ENCODE results near the gene ANKRD1. TPM values are rescaled to one million over a fixed set of nuclear protein-coding genes. Genes with fewer than 3 reads are reported as not detected.

ANKRD1 gene
- total RNA-seq, 1 donor = 52.1 TPM

GRCh38 chr10:90968328-90969081 lies 47.6 kb upstream of the ANKRD1 start:
- Histone ChIP-seq H3K9me3 (ENCODE audit: low read depth, low read length) (no peaks in the 10 kb centered on the region), H3K27me3 (ENCODE audit: insufficient read depth, low read length) (no peaks in the 10 kb centered on the region), H3K27ac (ENCODE audit: low read depth, low read length) (peak overlapping the region; percentile 73), H3K79me2 (ENCODE audit: insufficient read depth, low read length) (no peaks in the 10 kb centered on the region), H2AFZ (ENCODE audit: low read length) (no peak overlapping the region), H3K4me3 (ENCODE audit: insufficient read depth, low read length) (no peak overlapping the region), H3K36me3 (ENCODE audit: insufficient read depth, low read length) (no peaks in the 10 kb centered on the region), H3K4me2 (ENCODE audit: insufficient read depth, low read length) (peak overlapping the region; percentile 55), H3K4me1 (ENCODE audit: insufficient read depth, low read length) (peaks cover 41% of the 10 kb centered on the region), H4K20me1 (ENCODE audit: insufficient read depth, low read length) (no peaks in the 10 kb centered on the region)
- no peak for TF ChIP-seq CTCF (IDR thresholded peaks at IDR 0.05; ENCODE audit: extremely low read depth, low read depth, low read length)
- DNase-seq (ENCODE audit: insufficient read length, low spot score, missing footprints) = peak; percentile 82

DNA sequence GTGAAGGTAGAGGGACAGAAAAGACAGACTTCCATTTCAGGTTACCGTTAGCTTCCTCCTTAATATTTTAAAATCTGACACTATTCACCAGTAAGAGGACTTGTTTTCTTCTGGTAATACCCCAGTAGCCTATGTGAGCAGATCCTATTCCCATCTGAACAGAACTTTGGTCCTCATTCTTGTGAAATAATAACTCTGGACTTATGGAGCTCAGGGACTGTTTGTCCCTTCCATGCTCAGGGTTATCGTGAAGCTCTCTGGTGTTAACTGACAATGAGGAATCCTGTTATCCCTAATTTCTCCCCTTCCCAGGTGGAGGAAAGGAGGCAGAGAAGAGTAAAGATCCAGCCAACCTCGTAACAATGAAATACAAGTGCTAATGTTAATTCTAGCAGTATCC lies 47.0 kb upstream of the ANKRD1 start:
- H3K27ac ChIP-seq (ENCODE audit: low read depth, low read length) = no peak overlapping the region
- TF ChIP-seq CTCF (IDR thresholded peaks at IDR 0.05; ENCODE audit: extremely low read depth, low read depth, low read length) = no peak
- no peaks in the 10 kb centered on the region for H3K27me3 ChIP-seq (ENCODE audit: insufficient read depth, low read length)
- no peak for DNase-seq (ENCODE audit: insufficient read length, low spot score, missing footprints)
- no peaks in the 10 kb centered on the region for H3K9me3 ChIP-seq (ENCODE audit: low read depth, low read length)
- H2AFZ ChIP-seq (ENCODE audit: low read length) = no peak overlapping the region
- no peaks in the 10 kb centered on the region for H4K20me1 ChIP-seq (ENCODE audit: insufficient read depth, low read length)
- no peak overlapping the region for H3K4me3 ChIP-seq (ENCODE audit: insufficient read depth, low read length)
- no peaks in the 10 kb centered on the region for H3K79me2 ChIP-seq (ENCODE audit: insufficient read depth, low read length)
- H3K36me3 ChIP-seq (ENCODE audit: insufficient read depth, low read length) = no peaks in the 10 kb centered on the region
- no peak overlapping the region for H3K4me2 ChIP-seq (ENCODE audit: insufficient read depth, low read length)
- H3K4me1 ChIP-seq (ENCODE audit: insufficient read depth, low read length) = peaks cover 45% of the 10 kb centered on the region

- no peak for TF ChIP-seq CTCF (IDR thresholded peaks at IDR 0.05; ENCODE audit: extremely low read depth, low read depth, low read length)
- DNase-seq (ENCODE audit: insufficient read length, low spot score, missing footprints) = no peak
- H3K4me1 ChIP-seq (ENCODE audit: insufficient read depth, low read length) = peaks cover 51% of the 10 kb centered on the region
Observed at GRCh38 chr10:90966146-90966545, 45.3 kb upstream of the ANKRD1 start.

DNA sequence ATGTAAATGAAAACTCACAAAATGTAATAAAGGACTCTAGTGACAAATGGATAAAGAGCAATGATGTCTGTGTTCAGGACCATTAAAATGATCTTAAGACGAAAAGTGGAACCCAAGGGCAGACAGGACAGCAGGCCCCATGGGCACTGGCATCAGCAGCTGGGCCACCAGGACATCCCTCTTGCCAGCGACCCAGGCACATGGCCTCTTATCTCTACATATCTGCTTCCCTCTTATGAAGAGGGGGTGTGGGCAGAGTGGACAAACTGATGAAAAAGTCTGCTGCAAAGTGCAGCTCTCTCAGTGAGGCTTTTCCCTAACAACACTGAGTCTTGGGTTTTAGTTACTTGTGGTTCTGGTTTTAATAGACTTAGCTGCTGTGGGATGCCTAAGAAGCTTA lies 44.8 kb upstream of the ANKRD1 start:
- peaks cover 55% of the 10 kb centered on the region for H3K4me1 ChIP-seq (ENCODE audit: insufficient read depth, low read length)
- H3K4me3 ChIP-seq (ENCODE audit: insufficient read depth, low read length) = no peak overlapping the region
- H3K4me2 ChIP-seq (ENCODE audit: insufficient read depth, low read length) = no peak overlapping the region
- no peak for DNase-seq (ENCODE audit: insufficient read length, low spot score, missing footprints)
- H3K9me3 ChIP-seq (ENCODE audit: low read depth, low read length) = no peaks in the 10 kb centered on the region
- TF ChIP-seq CTCF (IDR thresholded peaks at IDR 0.05; ENCODE audit: extremely low read depth, low read depth, low read length) = no peak
- no peaks in the 10 kb centered on the region for H3K79me2 ChIP-seq (ENCODE audit: insufficient read depth, low read length)
- H2AFZ ChIP-seq (ENCODE audit: low read length) = no peak overlapping the region
- no peaks in the 10 kb centered on the region for H4K20me1 ChIP-seq (ENCODE audit: insufficient read depth, low read length)
- H3K27me3 ChIP-seq (ENCODE audit: insufficient read depth, low read length) = no peaks in the 10 kb centered on the region
- H3K27ac ChIP-seq (ENCODE audit: low read depth, low read length) = no peak overlapping the region
- H3K36me3 ChIP-seq (ENCODE audit: insufficient read depth, low read length) = no peaks in the 10 kb centered on the region

More at GRCh38 chr10:90966146-90966545, 45.3 kb upstream of the ANKRD1 start:
- no peaks in the 10 kb centered on the region for H3K79me2 ChIP-seq (ENCODE audit: insufficient read depth, low read length)
- no peaks in the 10 kb centered on the region for H3K9me3 ChIP-seq (ENCODE audit: low read depth, low read length)
- H3K27me3 ChIP-seq (ENCODE audit: insufficient read depth, low read length) = no peaks in the 10 kb centered on the region
- no peak overlapping the region for H3K4me3 ChIP-seq (ENCODE audit: insufficient read depth, low read length)
- no peaks in the 10 kb centered on the region for H3K36me3 ChIP-seq (ENCODE audit: insufficient read depth, low read length)
- no peak overlapping the region for H3K27ac ChIP-seq (ENCODE audit: low read depth, low read length)
- H2AFZ ChIP-seq (ENCODE audit: low read length) = no peak overlapping the region
- H4K20me1 ChIP-seq (ENCODE audit: insufficient read depth, low read length) = no peaks in the 10 kb centered on the region
- no peak overlapping the region for H3K4me2 ChIP-seq (ENCODE audit: insufficient read depth, low read length)

All from osteoblast (primary cell).